Jurkat, Clone E6-1 (cell line): ENCODE data around the gene TKTL1.

Source experiments
- DNase-seq: peaks from one replicate; pipeline ENCODE4 v3.0.0-alpha.2; 2011; ENCODE audit warnings: low read depth, low spot score
- H3K4me3 ChIP-seq: 2 replicates; pipeline ENCODE4 v1.5.1; 2011; ENCODE audit warnings: mild to moderate bottlenecking, low read length, control low read depth, moderate library complexity

The TKTL1 gene

GRCh38 chrX:154308108-154308946 is 12.7 kb downstream of the TKTL1 start:
- H3K4me3 ChIP-seq, result no peak overlapping the region
- DNase-seq, result peak; percentile 67

GRCh38 chrX:154309041-154309775 is 13.6 kb downstream of the TKTL1 start:
- H3K4me3 ChIP-seq, result no peak overlapping the region
- no peak for DNase-seq

DNA sequence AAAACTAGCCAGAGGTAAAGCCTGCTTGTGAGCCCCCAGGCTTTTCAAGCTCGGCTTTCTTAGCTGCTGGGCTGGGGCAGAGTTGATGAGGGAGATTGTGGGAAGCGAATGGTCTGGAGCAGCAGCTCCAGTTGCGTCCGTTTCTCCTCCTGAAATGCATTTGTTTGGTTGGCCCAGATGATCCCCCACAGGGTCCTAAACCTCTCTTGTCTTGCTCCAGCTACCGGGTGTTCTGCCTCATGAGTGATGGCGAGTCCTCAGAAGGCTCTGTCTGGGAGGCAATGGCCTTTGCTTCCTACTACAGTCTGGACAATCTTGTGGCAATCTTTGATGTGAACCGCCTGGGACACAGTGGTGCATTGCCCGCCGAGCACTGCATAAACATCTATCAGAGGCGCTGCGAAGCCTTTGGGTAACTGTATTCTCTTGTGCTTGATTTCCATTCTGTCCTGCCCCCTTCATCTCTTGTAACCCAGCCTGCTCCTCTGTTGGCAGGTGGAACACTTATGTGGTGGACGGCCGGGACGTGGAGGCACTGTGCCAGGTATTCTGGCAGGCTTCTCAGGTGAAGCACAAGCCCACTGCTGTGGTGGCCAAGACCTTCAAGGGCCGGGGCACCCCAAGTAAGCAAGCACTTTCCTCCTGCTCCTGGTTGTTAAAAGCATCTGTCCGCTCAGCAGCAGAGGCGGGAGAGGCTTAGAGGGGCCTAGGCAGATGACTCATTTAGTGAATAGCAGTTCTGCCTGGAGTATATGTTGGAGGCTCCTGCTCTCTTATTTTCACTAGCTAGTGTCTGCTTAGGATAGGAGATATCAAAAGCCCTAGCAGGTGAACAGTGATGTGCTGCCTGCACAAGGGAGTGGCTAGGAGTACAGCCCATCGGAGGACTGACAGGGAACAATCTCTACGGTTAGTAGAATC is 15.3 kb downstream of the TKTL1 start:
- H3K4me3 ChIP-seq, result no peak overlapping the region
- no peak for DNase-seq

DNA sequence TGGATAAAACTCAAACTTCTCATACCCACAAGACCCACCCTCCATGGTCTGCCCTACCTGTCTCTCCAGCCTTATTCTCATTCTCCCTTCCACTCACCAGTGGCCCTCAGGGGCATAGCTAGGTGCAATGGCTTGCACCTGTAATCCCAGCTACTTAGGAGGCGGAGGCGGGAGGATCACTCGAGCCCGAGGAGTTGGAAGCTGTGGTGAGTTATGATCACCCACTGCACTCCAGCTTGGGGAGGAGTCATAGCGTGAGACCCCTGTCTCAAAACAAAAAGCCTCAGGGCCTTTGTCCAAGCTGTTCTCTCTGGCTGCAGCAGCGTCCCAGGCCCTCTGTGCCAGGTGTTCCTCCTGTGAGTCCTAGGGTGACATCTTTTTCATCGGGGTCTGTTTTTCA is 16.5 kb downstream of the TKTL1 start:
- DNase-seq, result no peak
- no peak overlapping the region for H3K4me3 ChIP-seq

GRCh38 chrX:154313147-154313546 is 17.6 kb downstream of the TKTL1 start:
- no peak for DNase-seq
- no peak overlapping the region for H3K4me3 ChIP-seq

GRCh38 chrX:154315416-154315815 is 19.8 kb downstream of the TKTL1 start:
- H3K4me3 ChIP-seq, result no peak overlapping the region
- no peak for DNase-seq

DNA sequence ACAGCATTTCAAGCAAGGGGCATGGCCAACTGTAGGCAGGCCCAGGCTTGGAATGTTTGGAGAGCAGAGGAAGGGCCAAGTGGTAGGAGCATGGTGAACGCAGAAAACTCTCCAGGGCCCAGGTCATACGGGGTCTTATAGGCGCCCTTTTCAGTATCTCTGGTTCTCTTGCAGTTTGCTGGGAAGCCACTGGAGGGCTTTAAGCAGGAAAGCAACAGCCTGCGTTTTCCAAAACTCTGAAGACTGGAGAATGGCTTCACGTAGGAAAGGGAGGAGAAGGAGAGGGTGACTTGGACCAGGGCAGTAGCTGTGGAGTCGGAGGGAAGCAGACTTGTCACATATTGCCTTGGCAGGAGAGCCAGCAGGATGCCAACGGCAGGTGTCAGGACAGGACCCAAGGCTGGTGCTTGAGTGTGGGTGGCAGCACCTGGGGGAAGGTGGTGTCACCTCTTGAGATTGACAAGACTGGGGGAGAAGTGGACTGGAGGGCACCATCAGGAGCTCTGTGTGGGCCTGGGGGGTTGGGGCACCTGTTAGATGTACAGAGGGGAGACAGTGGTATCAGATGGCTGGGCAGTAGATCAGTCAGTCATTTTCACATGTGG is 21.9 kb downstream of the TKTL1 start:
- DNase-seq, result no peak
- H3K4me3 ChIP-seq, result no peak overlapping the region

DNA sequence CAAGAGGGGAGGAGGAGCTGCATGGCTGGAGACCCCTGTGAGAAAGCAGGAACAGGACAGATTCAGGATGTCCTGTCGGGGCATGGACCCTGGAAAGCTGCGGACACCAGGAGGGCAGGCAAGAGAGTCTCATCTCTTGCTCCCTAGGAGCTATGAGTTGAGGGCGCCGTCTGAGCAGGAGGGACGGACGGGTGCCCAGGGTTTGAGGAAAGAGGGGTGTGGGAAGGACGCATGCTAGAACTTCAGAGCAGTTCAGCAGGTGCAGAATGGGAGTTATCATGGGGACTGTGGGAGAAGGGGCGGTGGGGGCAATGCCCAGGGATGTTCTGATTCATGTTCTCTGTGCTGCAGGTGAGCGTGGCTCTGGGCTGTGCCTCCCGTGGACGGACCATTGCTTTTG is 24.8 kb downstream of the TKTL1 start:
- no peak overlapping the region for H3K4me3 ChIP-seq
- no peak for DNase-seq

GRCh38 chrX:154321152-154321551 is 25.6 kb downstream of the TKTL1 start:
- no peak for DNase-seq

GRCh38 chrX:154321594-154321993 is 26.0 kb downstream of the TKTL1 start:
- no peak overlapping the region for H3K4me3 ChIP-seq
- DNase-seq, result no peak

More at GRCh38 chrX:154321152-154321551, 25.6 kb downstream of the TKTL1 start:
- no peak overlapping the region for H3K4me3 ChIP-seq

- no peak overlapping the region for H3K4me3 ChIP-seq
- DNase-seq, result no peak
Observed at GRCh38 chrX:154322890-154323289, 27.3 kb downstream of the TKTL1 start.

DNA sequence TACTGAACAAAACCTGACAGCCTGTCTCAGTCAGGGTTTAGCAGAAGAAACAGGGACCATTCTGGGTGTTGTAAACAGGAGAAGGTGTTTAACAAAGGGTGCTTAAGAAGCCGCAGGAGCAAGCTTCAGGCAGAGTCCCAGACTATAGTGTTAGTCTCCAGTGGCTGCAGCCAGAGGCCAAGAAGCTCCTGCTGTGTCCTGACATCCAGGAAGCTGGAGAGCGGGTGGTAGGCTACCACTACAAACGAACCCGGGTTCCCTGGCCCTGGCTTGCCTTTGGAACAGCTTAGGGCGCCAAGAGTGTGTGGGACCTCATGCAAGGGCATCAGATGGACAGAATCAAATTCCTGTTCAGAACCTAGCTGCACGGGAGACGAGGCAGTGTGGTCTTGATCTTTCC is 27.9 kb downstream of the TKTL1 start:
- no peak overlapping the region for H3K4me3 ChIP-seq
- DNase-seq, result no peak

- no peak overlapping the region for H3K4me3 ChIP-seq
- no peak for DNase-seq
Observed at GRCh38 chrX:154325541-154325940, 29.9 kb downstream of the TKTL1 start.

DNA sequence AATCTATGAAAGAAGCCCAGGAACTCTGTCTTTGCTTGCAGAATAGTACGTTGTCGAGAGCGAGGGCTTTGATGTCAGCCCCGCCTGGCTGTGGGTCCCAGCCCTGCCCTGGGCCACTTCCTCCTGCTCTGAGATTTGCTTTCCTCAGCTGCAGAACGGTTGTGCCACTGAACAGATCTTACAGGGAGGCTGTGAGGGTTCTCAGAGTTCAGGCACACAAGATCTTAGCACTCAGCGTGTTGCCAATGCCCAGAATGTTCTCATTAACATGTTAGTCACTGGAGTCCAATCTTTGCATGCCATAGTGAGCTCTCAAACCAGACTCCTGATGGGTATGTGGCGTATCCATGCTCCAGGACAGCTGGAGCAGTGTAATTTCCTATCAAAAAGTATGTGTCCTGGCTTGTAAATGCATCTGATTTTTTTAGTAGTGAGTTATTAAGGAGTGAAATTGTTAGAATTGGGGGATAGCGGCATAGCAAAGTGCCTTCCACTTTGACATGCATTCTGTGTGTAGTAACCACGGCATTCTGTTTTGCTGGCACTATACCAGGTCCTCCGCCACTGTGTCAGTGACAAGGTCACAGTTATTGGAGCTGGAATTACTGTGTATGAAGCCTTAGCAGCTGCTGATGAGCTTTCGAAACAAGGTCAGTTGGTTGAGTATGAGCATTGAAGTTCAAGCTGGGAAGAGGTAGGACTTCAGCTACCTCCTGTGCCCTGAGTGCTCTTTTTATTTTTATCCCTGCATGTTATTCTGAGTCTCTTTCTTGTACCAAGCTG is 31.6 kb downstream of the TKTL1 start:
- DNase-seq, result peak; percentile 83
- peak overlapping the region; percentile 27 for H3K4me3 ChIP-seq

DNA sequence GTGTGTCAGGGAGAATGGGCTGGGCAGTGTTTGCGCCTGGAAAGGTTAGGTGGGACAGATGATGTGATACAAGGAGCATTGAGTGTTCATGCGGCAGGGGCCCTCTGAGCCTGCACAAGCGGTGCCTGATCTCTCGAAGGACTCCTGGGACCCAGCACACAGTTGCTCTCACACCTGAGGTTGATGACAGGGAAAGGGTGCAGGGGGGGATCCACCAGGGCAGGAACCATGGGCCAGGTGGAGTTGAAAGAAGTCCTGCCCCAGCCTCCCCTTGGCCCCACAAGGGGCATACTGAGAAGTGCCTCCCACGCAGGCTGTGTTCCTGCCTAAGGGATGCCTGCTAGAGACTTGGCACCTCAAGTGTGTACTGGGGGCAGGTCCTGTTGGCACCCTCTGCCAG is 33.1 kb downstream of the TKTL1 start:
- no peak for DNase-seq
- no peak overlapping the region for H3K4me3 ChIP-seq

DNA sequence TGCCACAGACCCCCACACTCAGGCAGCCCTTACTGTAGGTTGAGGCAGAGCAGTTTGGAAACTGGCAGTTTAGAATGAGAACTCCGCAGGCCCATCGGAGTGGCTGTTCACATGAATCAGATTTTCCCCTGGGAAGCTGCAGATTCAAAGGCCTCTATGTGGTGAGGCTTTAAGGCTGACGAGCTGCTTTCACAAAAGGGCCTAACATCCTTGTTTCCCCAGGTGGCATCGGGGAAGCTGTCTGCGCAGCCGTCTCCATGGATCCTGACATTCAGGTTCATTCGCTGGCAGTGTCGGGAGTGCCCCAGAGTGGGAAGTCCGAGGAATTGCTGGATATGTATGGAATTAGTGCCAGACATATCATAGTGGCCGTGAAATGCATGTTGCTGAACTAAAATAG is 33.7 kb downstream of the TKTL1 start:
- no peak for DNase-seq
- no peak overlapping the region for H3K4me3 ChIP-seq

- DNase-seq, result no peak
- no peak overlapping the region for H3K4me3 ChIP-seq
Observed at GRCh38 chrX:154332561-154332960, 37.0 kb downstream of the TKTL1 start.

DNA sequence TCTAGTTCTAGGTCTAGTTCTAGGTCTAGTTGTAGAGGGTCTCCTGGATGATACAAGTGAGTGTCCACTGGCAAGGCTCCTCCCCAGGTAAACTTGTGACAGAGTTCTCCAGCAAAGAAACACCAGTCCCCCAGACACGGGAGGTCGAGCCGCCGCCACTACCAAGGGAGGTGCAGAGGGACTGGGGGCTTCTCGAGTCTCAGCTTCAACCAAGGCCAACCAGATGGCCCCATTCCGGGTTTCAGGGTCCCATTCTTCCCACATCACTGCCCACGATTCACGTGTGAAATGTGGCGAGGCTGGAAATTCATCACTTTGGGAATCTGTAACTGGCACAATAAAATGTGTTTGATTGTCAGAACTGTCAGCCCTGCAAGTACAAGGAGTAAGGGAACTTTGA is 37.5 kb downstream of the TKTL1 start:
- no peak for DNase-seq
- no peak overlapping the region for H3K4me3 ChIP-seq
